NCI-H1092 treated with DMSO at 0.1 percent for 48 hours (cell line): ENCODE results near the gene SLC29A3.
"Not testable (repeated sequence)": the region's sequence is repeated elsewhere in the genome, so short reads cannot be mapped to it uniquely, and the experiment has no call there.

Source experiments
- DNase-seq: peaks from one replicate; lab custom pipeline; 2025; lab: John Stamatoyannopoulos, UW

SLC29A3 gene

DNA sequence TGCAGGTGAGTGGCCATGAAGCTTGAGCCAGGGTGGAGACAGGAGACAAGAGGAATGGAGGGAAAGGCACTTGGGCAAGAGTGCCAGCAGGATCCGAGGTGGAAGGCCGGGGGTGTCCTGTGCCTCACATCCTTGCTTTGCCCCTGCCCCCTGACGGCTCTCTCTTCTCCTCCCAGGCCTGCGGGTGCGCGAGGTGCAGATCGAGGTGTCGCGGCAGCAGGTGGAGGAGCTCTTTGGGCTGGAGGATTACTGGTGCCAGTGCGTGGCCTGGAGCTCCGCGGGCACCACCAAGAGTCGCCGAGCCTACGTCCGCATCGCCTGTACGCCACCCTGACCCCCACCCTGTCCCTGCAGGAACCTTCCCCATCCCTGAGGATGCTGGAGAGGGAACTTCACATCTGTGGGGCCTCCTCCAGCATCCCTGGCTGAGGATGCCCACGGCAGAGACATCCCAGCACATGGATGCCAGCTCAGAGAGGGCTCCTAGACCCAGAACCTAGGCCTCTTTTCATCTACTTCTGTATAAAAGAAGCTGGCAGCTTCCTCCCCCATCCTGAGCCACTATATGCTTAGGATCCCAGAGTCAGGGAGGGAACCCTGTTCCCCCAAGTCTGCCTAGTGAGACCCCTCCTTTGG is 34.4 kb upstream of the SLC29A3 start:
- DNase-seq: no peak

DNA sequence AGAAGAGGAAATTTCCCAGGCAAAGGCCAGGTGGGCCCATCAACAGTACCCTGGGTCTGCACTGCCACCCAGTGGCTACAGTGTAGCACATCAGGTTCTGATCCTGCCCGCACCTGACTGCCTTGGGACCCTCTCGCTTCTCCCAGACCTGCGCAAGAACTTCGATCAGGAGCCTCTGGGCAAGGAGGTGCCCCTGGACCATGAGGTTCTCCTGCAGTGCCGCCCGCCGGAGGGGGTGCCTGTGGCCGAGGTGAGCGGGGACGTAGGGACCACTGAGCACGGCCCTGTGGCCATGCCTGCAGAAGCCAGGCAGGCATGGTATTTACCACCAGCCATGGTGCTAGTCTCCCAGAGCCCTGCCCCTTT is 33.9 kb upstream of the SLC29A3 start:
- peak; percentile 34 for DNase-seq

DNA sequence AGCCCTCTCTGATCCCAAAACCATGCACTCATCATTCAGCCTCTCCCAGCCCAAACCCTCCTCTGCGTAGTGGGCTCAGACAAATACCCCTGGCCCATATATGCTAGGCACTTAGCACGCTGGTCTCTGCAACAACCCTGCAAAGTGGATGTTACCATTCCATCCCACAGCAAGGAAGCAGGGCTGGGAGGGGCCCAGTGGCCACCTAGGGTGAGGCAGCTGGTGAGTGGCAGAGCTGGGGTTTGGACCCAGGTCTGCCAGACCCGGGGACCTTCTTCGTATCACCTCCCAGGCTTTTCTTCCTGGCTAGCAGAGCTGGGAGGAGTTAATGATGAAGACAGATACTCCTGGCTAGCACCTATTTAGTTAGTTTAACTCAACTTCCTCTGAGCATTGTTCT is 33.1 kb upstream of the SLC29A3 start:
- DNase-seq: no peak

DNA sequence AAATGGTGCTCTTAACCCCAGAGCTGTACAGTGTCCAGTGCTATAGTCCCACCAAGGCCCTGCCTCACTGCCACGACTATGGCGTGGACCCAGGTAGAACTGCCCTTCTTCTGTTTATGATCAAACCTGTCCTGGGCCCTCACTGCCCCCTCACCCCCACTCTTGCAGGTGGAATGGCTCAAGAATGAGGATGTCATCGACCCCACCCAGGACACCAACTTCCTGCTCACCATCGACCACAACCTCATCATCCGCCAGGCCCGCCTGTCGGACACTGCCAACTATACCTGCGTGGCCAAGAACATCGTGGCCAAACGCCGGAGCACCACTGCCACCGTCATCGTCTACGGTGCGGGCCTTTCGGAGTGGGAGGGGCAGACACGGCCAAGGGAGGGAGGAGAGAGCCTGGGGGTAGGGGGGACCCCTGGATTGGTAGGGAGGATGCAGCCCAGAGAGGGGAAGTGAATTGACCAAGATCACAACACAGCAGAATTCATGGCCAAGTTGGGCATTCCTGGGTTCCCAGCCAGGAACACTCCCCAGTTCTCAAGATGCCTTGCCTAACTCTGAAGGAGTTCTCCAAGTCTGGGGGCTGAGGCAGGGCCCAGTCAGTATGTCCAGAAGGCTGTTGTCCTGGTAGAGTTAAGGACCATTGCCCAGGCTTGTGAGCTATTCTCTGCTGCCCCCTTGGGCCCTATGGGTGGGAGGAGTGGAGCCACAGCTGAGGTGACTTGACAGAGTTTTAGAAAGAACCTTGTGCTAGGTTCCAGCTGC is 32.4 kb upstream of the SLC29A3 start:
- no peak for DNase-seq

DNA sequence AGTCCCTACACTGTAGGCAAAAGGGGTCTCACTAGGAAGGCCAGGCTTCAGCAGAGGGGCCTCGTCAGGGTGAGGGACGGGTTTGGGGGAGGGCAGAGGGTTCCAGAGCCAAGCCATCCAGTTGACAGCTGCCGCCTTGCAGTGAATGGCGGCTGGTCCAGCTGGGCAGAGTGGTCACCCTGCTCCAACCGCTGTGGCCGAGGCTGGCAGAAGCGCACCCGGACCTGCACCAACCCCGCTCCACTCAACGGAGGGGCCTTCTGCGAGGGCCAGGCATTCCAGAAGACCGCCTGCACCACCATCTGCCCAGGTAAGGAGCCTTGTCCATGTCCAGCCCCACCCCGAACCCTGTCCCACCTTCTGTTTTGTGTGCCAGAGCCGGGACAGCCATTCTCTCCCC is 31.6 kb upstream of the SLC29A3 start:
- DNase-seq: no peak

DNA sequence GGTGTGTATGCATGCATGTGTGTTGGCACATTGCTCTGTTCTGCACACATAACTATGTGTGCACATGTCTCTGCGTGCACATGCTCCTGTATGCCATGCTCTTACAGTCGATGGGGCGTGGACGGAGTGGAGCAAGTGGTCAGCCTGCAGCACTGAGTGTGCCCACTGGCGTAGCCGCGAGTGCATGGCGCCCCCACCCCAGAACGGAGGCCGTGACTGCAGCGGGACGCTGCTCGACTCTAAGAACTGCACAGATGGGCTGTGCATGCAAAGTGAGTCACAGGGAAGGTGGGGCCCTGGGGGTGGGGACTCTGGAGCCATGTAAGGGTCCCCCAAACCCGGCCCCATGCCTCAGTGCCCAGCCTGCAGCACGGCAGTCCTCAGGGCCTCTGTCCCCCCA is 30.6 kb upstream of the SLC29A3 start:
- no peak for DNase-seq

DNA sequence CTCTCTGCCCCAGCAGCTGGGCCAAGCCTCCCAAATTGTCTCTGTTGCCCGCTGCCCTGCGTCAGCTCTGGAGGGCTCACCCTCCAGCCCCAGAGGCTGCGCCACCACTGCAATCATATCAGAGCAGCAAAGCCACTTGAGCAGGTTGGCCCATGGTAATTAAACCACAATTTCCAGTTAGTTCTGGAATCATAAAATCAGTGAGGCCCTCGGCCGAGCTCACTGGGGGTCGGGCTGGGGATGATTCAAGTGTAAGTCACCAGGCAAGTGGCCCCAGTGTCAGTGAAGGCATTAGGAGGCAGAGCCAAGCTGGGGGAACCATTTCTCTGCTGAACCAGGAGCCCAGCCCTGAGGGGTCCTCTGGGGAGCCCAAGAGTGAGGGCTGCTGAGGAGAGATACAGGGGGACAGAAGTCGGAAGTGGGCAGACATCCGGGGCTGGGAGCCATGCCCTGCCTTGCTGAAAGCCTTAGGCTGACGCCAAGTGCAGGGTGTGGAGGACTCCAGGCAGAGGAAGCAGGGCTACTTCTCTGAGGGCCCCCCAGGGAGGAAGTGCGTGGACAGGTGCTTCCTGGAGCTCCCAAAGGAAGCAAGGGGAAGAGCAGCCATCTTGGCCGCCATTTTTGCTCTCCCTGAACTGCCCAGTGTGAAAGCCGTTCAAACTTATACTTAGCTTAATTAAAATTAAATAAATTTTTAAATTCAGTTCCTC is 29.5 kb upstream of the SLC29A3 start:
- no peak for DNase-seq

DNA sequence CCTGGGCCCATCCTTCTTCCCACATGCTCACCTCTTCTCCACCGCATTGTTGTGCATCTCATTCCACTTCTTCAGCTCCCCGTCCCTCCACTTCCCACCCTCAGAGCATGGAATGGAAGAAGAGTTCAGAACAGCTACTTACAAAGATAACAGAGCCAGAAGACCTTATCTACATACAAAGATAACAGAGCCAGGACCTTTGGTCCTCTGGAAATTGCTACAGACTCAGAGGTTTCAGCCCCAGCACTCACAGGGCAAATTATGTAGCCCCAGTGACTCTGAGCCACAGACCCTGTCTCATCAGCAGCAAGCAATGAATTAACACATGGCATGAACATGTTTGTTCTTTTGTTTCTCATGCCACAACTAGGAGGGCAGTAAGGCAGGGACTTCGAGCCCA is 28.7 kb upstream of the SLC29A3 start:
- DNase-seq: no peak

DNA sequence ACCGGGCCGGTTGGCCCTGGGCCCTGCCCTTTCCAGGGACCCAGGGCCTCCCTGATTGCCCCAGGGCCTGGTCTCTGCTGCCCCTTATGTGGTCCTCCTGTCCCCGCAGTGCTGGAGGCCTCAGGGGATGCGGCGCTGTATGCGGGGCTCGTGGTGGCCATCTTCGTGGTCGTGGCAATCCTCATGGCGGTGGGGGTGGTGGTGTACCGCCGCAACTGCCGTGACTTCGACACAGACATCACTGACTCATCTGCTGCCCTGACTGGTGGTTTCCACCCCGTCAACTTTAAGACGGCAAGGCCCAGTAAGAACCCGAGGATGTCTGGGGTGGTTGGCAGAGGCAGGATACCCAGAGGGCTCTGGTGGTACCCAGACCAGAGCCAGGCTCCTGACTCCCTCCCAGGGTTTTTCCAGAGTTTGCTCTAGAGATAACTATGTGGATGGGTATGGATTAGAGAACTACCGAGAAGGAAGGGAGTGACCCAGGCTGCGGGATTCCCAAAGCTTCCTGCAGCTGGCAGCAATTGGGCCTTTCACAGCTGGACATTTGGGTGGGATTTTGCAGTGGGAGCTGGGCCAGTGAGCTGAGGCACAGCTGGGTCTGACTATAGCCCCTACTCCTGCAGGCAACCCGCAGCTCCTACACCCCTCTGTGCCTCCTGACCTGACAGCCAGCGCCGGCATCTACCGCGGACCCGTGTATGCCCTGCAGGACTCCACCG is 28.1 kb upstream of the SLC29A3 start:
- no peak for DNase-seq

DNA sequence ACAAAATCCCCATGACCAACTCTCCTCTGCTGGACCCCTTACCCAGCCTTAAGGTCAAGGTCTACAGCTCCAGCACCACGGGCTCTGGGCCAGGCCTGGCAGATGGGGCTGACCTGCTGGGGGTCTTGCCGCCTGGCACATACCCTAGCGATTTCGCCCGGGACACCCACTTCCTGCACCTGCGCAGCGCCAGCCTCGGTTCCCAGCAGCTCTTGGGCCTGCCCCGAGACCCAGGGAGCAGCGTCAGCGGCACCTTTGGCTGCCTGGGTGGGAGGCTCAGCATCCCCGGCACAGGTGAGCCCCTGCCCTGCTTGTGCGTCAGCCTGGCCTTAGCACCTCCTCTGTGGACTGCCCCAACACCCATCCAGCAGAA is 27.5 kb upstream of the SLC29A3 start:
- DNase-seq: no peak

DNA sequence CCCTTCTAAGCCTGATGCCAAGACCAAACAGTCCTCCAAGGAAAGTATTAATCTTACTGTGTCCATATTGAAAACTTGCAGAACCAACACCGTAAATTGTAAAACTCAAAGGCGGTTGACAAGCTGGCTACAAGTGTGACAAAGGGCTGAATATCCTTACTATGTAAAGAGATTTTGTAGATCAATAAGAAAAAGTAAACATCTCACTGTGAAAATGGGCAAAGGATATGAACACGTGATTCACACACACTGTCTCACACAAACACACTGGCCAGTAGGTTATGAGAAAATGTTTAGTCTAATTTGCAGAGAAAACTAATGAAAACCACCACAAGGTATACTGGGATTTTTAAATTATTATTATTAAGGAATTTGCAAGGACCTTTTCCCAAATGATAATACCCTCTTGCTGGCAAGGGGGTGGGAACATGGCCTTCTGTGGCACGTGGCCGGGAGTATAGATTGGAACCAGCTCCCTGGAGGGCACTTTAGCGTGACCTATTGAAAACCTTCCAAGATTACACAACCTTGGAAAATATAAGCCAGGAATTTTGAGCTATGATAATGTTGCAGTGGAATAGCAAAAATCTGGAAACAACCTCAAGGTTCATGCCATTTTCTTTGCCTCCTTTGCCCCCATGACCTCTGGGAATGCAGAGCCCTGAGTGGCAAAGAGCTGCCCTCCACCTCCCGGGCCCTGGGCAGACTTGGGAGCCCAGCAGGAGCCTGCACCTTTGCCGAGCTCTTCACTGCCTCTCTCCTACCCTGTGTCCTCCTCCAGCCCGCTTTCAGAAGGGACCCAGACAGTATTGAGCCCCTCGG is 26.2 kb upstream of the SLC29A3 start:
- no peak for DNase-seq

DNA sequence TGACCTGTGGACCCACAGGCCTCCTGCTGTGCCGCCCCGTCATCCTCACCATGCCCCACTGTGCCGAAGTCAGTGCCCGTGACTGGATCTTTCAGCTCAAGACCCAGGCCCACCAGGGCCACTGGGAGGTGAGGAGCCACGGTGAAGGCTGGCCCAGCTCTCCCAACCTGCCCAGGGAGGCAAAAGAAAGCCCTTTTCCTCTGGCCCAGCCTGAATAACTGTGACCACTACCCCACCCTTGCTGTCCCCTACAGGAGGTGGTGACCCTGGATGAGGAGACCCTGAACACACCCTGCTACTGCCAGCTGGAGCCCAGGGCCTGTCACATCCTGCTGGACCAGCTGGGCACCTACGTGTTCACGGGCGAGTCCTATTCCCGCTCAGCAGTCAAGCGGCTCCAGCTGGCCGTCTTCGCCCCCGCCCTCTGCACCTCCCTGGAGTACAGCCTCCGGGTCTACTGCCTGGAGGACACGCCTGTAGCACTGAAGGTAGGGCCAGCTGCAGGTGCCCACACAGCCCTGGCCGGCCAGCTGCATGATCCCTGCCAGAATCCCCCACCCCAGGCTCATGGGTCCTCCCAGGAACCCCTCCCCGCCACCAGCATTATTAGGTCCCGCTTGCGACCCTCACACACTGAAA is 25.5 kb upstream of the SLC29A3 start:
- DNase-seq: no peak

DNA sequence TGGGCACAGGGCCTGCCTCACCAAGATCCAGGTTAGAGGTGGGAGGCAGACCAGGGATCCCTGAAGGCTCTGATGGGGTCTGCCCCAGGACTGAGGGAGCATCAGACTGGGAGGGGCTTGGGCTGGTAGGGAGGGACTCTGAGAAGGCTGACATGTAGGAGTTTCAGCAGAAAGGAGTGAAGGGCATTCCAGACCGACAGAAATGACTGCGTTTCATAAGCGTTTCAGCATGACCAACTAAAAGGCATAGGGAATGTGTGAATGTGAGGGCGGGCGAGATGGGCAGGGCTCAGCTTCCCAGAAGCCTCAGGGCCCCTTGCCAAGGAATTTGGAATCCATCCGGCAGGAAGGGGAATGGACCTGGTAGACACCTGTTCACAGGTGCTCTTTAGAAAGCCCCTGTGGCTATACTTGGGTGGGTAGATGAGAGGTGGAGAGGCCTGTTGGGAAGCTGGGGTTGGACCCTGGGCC is 24.9 kb upstream of the SLC29A3 start:
- DNase-seq: no peak

DNA sequence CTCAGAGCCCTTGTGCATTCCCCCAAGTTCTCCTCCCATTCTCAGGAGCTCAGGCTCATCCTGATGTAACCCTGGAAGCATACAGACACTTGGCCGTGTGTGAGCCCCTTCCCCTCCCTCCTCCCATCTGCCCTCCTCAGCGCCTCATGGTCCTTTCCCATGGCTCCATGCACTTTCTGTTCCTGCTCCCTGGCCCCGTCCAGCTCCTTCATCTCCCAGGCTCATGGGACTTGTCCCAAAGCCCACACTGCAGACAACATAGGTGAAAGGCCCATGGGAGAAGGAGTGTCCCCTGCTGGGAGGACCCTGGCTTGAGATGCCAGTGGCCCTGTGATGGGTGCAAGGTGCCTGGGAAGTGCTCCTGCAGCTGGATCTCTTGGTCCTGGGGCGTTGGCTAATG is 24.2 kb upstream of the SLC29A3 start:
- DNase-seq: no peak

DNA sequence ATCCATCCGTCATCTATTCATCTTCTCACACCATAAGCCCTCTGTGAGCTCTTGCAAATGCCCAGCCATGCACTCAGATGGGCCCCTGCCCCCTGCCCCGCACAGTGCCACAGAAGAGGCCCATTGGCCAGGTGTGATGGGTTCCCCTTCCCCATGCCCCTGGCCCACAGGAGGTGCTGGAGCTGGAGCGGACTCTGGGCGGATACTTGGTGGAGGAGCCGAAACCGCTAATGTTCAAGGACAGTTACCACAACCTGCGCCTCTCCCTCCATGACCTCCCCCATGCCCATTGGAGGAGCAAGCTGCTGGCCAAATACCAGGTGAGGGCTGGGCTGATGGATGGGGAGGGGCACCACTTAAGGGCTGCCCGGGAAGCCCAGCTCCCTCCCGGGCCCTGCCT is 23.4 kb upstream of the SLC29A3 start:
- DNase-seq: no peak

DNA sequence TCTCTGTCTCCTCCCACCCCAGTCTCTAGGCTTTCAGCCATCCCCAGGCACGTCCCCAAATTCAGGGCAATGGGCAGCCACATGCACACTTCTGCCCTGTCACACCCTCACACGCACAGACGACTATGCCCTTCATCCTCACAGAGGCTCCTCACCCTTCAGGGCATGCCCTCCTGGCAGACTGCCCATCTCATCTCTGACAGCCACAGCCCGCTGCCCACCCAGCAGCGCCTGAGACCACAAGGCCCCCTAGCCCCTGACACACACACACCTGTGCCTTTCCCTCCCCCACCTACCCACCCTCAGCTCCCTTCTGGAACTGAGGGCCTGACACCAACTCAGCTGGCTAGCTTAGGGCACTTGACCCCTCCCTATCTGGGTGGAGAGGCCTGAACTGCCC is 23.0 kb upstream of the SLC29A3 start:
- no peak for DNase-seq

DNA sequence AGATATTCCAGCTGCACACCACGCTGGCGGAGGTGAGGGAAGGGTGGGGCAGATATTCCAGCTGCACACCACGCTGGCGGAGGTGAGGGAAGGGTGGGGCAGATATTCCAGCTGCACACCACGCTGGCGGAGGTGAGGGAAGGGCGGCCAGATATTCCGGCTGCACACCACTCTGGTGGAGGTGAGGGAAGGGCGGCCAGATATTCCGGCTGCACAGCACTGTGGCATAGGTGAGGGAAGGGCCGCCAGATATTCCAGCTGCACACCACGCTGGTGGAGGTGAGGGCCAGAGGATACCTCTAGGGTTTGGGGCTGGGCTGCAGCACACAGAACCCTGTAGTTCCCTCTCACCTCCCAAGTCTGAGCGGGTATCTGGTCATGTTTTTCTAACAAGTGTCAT is 22.2 kb upstream of the SLC29A3 start:
- not testable (repeated sequence) for DNase-seq

DNA sequence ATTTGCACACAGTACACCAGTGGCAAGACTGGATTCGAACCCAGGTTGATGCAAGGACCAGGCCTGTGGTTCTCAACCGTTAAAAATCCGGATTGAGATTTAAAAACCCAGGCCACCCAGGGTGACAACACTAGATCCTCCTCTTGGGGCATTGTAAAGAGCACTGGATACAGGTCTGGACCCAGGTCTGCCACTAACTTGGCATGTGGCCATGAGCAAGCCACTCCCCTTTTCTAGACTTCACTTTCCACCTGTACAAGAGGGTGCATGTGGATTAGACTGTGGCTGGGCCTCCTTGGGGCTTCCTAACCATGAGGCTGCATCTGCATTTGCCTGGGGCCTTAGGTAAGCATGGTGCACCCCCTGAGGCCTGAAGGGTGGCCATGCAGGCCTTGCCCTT is 21.7 kb upstream of the SLC29A3 start:
- DNase-seq: no peak

DNA sequence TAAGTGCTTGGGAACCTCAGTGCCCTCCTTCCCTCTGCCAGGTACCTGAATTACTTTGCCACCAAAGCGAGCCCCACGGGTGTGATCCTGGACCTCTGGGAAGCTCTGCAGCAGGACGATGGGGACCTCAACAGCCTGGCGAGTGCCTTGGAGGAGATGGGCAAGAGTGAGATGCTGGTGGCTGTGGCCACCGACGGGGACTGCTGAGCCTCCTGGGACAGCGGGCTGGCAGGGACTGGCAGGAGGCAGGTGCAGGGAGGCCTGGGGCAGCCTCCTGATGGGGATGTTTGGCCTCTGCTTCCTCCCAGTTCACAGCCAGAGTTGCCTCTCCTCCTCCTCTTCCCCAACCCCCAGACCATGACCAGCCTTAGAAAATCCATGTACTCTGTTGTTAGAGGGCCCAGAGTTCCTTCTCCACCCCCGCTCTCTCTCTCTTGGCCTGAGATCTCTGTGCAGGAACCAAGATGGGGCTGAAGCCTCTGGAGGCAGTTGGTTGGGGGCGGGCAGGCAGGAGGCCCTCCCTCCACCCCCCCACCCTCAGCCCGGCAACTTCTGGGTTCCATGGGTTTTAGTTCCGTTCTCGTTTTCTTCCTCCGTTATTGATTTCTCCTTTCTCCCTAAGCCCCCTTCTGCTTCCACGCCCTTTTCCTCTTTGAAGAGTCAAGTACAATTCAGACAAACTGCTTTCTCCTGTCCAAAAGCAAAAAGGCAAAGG is 19.8 kb upstream of the SLC29A3 start:
- no peak for DNase-seq

DNA sequence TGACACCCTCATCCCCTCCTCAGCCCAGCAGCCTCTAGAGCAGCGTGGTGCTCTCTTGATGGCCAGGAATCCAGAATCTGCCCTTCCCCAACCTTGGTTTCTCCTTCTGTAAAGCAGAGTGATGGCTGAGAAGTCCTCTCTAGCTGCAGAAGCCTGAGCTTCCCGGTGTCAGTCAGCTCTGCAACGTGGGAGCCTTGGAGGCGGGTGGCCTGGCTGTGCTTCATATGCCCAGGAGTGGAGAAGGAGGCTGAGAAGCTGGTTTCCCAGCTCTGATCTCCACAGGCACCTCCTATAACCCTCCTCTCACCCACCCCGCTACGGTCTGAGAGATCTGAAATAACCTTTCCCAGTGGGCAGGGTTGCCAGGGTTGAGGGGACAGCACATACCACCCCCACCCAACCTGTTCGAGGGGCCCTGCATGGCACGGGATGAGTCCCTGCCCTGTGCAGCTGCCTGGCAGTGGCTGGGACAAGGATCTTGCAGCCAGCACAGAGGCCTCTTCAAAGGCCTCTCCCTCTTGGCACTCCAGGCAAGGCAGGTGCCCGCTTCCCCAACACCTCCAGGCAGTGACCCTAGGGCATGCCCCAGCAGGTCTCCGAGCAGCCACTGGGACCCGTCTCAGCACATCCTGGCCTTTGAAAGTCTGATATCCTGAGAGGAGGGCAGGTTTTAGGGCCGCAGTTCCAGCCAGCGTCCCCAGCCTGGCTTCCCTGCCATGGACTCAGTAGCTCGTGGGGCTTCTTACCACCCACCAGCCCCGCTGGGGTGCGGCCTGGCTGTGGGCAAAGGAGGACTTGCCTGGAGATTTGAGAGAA is 18.3 kb upstream of the SLC29A3 start:
- no peak for DNase-seq
